ENCODE measurements around the gene NHSL1. TPM values are rescaled to one million over a fixed set of nuclear protein-coding genes. Genes with fewer than 3 reads are reported as not detected.

The NHSL1 gene
- total RNA-seq, 6 experiments from 2014 or later = 19.8 to 54.2 (median 28.5) TPM

DNA sequence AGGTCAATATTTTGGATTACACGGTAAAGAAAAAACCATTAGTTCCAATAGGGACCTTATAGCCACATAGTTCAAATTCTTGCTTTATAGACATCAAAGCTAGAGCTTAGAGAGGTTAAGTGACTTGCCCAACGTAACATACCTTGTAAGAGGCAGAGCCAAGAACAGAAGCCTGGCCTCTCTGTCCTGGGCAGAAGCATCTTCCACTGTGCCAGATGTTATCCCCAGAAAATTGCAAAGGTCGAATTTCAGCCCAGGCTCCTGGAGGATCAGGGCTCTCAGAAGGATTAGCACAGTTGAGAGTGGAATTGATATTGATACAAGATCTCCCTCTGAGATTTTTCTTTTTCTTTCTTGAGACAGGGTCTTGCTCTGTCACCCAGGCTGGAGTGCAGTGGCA, 115.5 kb downstream of the NHSL1 start:
- no peaks in the 10 kb centered on the region for H3K27me3 ChIP-seq
- TF ChIP-seq, protein P1, sequence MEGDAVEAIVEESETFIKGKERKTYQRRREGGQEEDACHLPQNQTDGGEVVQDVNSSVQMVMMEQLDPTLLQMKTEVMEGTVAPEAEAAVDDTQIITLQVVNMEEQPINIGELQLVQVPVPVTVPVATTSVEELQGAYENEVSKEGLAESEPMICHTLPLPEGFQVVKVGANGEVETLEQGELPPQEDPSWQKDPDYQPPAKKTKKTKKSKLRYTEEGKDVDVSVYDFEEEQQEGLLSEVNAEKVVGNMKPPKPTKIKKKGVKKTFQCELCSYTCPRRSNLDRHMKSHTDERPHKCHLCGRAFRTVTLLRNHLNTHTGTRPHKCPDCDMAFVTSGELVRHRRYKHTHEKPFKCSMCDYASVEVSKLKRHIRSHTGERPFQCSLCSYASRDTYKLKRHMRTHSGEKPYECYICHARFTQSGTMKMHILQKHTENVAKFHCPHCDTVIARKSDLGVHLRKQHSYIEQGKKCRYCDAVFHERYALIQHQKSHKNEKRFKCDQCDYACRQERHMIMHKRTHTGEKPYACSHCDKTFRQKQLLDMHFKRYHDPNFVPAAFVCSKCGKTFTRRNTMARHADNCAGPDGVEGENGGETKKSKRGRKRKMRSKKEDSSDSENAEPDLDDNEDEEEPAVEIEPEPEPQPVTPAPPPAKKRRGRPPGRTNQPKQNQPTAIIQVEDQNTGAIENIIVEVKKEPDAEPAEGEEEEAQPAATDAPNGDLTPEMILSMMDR (IDR thresholded peaks at IDR 0.05) = no peak
- no peak for TF ChIP-seq POLR2A (IDR thresholded peaks at IDR 0.05)
- H3K36me3 ChIP-seq = no peaks in the 10 kb centered on the region
- intact Hi-C loops (cut with DNase I) = no loop called here
- WGBS (ENCODE audit: insufficient coverage, low coverage, low lambda C conversion rate, missing lambda C conversion rate) = 75% methylated on average over 3 of the region's 3 CpGs
- no peak overlapping the region for H3K27ac ChIP-seq
- H3K4me1 ChIP-seq = peaks cover 0 to 18% (median 6%) of the 10 kb centered on the region in 4 donors
- ATAC-seq (no peak), DNase-seq (no peak)
- no peaks in the 10 kb centered on the region for H3K9me3 ChIP-seq
- H3K4me3 ChIP-seq = no peak overlapping the region

DNA sequence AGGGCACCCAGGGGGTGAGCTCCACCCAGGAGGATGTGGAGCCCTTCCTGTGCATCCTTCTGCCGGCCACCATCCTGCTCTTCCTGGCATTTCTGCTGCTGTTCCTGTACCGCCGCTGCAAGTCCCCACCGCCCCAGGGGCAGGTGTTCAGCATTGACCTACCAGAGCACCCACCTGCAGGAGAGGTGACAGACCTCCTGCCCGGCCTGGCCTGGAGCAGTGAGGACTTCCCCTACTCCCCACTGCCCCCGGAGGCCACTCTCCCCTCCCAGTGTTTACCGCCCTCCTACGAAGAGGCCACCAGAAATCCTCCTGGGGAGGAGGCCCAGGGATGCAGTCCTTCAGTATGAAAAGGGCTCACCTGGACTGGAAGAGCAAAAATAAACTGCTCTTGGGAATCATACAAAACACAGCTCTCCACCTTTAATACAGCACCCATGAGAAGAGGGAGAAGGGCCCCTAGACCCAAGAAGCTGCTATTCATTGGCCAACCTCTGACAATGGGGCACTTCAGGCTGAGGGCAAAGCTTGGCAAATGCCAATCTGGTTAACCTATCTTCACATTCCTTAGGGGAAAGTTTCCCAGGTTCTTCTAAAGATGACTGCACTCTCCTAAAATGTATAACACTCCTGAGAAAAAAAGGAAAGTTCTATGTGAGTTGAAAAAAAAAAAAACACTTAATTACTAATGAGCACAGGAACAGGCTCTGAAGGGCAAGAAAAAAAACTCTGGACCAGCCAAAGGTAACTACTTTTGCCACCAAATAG, 116.6 kb downstream of the NHSL1 start:
- intact Hi-C loops (cut with DNase I) = no loop called here
- WGBS (ENCODE audit: insufficient coverage, low coverage, low lambda C conversion rate, missing lambda C conversion rate) = 71% methylated on average over 2 of the region's 8 CpGs
- no peak overlapping the region for H3K4me3 ChIP-seq
- peaks cover 0 to 21% (median 7%) of the 10 kb centered on the region in 4 donors for H3K4me1 ChIP-seq
- H3K27me3 ChIP-seq = no peaks in the 10 kb centered on the region
- no peaks in the 10 kb centered on the region for H3K36me3 ChIP-seq
- no peak for TF ChIP-seq POLR2A (IDR thresholded peaks at IDR 0.05)
- TF ChIP-seq, protein P1 (IDR thresholded peaks at IDR 0.05) = no peak
- H3K27ac ChIP-seq = no peak overlapping the region
- DNase-seq (no peak), ATAC-seq (no peak)
- no peaks in the 10 kb centered on the region for H3K9me3 ChIP-seq

DNA sequence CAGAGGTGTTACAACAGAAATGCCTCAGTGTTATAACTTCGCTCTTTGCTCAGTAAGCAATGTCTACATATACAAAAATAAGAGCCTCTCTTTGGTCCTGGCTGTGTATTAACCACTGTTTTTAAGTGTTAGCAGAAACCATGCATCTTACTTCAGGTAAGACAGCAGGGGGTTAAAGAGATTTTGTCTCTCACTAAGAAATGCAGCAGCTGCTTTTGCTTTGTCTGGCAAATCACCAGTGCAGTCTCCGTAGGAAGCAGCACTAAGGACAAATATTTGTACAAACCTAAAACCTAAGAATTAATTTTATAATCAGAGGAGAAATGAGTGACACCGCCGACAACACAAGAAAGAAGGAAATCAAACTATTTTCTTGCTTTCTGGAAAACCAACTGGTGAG, 120.8 kb downstream of the NHSL1 start:
- H3K9me3 ChIP-seq = no peaks in the 10 kb centered on the region
- H3K4me1 ChIP-seq = peaks cover 0 to 14% (median 6%) of the 10 kb centered on the region in 4 donors
- no peaks in the 10 kb centered on the region for H3K36me3 ChIP-seq
- no peak for TF ChIP-seq POLR2A (IDR thresholded peaks at IDR 0.05)
- TF ChIP-seq, protein P1 (IDR thresholded peaks at IDR 0.05) = no peak
- DNase-seq (no peak), ATAC-seq (peak in 1 of 4 donors; percentile 36)
- H3K27ac ChIP-seq = no peak overlapping the region
- H3K4me3 ChIP-seq = no peak overlapping the region
- H3K27me3 ChIP-seq = no peaks in the 10 kb centered on the region
- intact Hi-C loops (cut with DNase I) = no loop called here
- WGBS (ENCODE audit: insufficient coverage, low coverage, low lambda C conversion rate, missing lambda C conversion rate) = 63% methylated on average over 4 of the region's 4 CpGs

DNA sequence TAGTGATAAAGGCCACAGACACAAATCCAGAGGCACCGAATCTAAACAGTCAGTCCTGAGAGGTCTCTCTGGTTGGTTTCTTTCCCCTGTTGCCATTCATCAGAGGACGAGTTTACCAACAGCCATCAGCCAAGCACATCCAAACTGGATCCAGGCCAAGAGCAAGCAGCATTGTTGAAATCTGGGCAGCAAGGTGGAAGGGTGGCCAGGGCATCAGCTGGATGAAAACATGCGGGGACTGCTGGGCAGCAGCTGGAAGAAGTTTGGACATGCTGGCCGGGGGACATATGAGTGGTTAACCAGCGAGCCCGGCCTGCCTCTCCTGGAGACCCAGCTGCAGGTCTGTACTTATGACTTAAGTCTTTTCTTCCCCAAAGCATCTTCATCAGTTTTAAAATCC, 121.5 kb downstream of the NHSL1 start, which contains the start of gene SMIM28:
SMIM28 (plus strand) TSS at position 62 of the 400 bp plus-strand sequence; CDS start at position 230, 168 bp downstream.
- TF ChIP-seq POLR2A (IDR thresholded peaks at IDR 0.05) = no peak
- TF ChIP-seq, protein P1 (IDR thresholded peaks at IDR 0.05) = no peak
- DNase-seq (peak; percentile 43 to 74 (median 62)), ATAC-seq (peak; percentile 74 to 86 (median 76))
- no peaks in the 10 kb centered on the region for H3K36me3 ChIP-seq
- H3K4me3 ChIP-seq = no peak within 1 kb of the TSS
- H3K4me1 ChIP-seq = peaks cover 0 to 14% (median 7%) of the 10 kb centered on the region in 4 donors
- no peaks in the 10 kb centered on the region for H3K27me3 ChIP-seq
- H3K9me3 ChIP-seq = no peaks in the 10 kb centered on the region
- WGBS (ENCODE audit: insufficient coverage, low coverage, low lambda C conversion rate, missing lambda C conversion rate) = 67% methylated on average over 6 of the region's 6 CpGs
- intact Hi-C loops (cut with DNase I) = no loop called here
- H3K27ac ChIP-seq = no peak within 1 kb of the TSS

Data from right lobe of liver (tissue), 6 donors.